CD14-positive monocyte (primary cell): ENCODE results near the gene FOXO4. TPM values are rescaled to one million over a fixed set of nuclear protein-coding genes. Genes with fewer than 3 reads are reported as not detected.

ENCODE experiments used
- DNase-seq, 3 donors: peaks; one replicate each; pipeline ENCODE4 v3.0.0-alpha.2; 2011 to 2022
- H2AFZ ChIP-seq: 2 replicates; pipeline ENCODE4 v1.6.0; 2012; ENCODE audit warnings: mild to moderate bottlenecking, low read depth, low read length, inconsistent platforms; ENCODE audit not compliant: insufficient read depth, poor library complexity, severe bottlenecking
- H3K27ac ChIP-seq, 2 donors: 1 replicate in 1 of 2; 2 replicates in 1 of 2; pipeline ENCODE4 v1.5.1; 2012 to 2013; ENCODE audit warnings: low read length in 2 of 2, control low read depth in 1 of 2, inconsistent platforms in 1 of 2, low read depth in 1 of 2, mild to moderate bottlenecking in 1 of 2
- H3K27me3 ChIP-seq, 2 donors: one replicate each; pipeline versions ENCODE4 v1.6.0 to v1.6.1; 2011 to 2013; ENCODE audit warnings: low read length in 2 of 2; ENCODE audit not compliant: control insufficient read depth in 2 of 2, insufficient read depth in 2 of 2
- H3K36me3 ChIP-seq, 2 donors: replicated peaks in 1 of 2; 1 replicate in 1 of 2; 2 replicates in 1 of 2; pipeline versions ENCODE4 v1.5.1 to v1.6.1; 2012 to 2013; ENCODE audit warnings: low read length in 2 of 2, control low read depth in 1 of 2, inconsistent platforms in 1 of 2, mild to moderate bottlenecking in 1 of 2; ENCODE audit not compliant: insufficient read depth in 2 of 2, control insufficient read depth in 1 of 2
- H3K4me1 ChIP-seq, 2 donors: 1 replicate in 1 of 2; 2 replicates in 1 of 2; pipeline versions ENCODE4 v1.5.1 to v1.6.1; 2012 to 2013; ENCODE audit warnings: low read length in 2 of 2, control low read depth in 1 of 2, inconsistent platforms in 1 of 2, mild to moderate bottlenecking in 1 of 2, moderate library complexity in 1 of 2; ENCODE audit not compliant: insufficient read depth in 2 of 2, control insufficient read depth in 1 of 2
- H3K4me2 ChIP-seq: replicated peaks from 2 replicates; pipeline ENCODE3; 2012; ENCODE audit warnings: low read length, moderate library complexity, mild to moderate bottlenecking; ENCODE audit not compliant: poor library complexity, severe bottlenecking; ENCODE audit errors: extremely low read depth
- H3K4me3 ChIP-seq, 3 experiments: fragments of 200-600 bp in 1 of 3; sonication (generic) in 1 of 3; replicated peaks in 1 of 3; 1 replicate in 2 of 3; 2 replicates in 1 of 3; pipeline ENCODE4 v1.5.1; 2011 to 2013; ENCODE audit warnings: low read length in 3 of 3, mild to moderate bottlenecking in 3 of 3, control low read depth in 2 of 3, low read depth in 2 of 3, inconsistent platforms in 1 of 3, moderate library complexity in 1 of 3
- H3K79me2 ChIP-seq: 2 replicates; pipeline ENCODE4 v1.6.0; 2012; ENCODE audit warnings: mild to moderate bottlenecking, control low read depth, inconsistent platforms, low read length, moderate library complexity; ENCODE audit not compliant: insufficient read depth
- H3K9ac ChIP-seq: 2 replicates; pipeline ENCODE4 v1.6.0; 2017; ENCODE audit warnings: low read length, mild to moderate bottlenecking; ENCODE audit not compliant: insufficient read depth, poor library complexity, severe bottlenecking
- H3K9me3 ChIP-seq, 2 donors: replicated peaks in 1 of 2; 1 replicate in 1 of 2; 2 replicates in 1 of 2; pipeline versions ENCODE4 v1.5.1 to v1.6.1; 2012 to 2013; ENCODE audit warnings: low read length in 2 of 2, control low read depth in 1 of 2; ENCODE audit not compliant: control insufficient read depth in 1 of 2, insufficient read depth in 1 of 2
- H4K20me1 ChIP-seq: 2 replicates; pipeline ENCODE4 v1.6.0; 2012; ENCODE audit warnings: mild to moderate bottlenecking, low read length, control low read depth, moderate library complexity; ENCODE audit not compliant: insufficient read depth
- H3K27ac Mint-ChIP-seq, 7 donors: one replicate each; pipeline ENCODE4 v1.8.0; 2020; ENCODE audit warnings: mild to moderate bottlenecking in 7 of 7, mixed read lengths in 7 of 7, moderate library complexity in 6 of 7, inconsistent platforms in 2 of 7
- H3K27me3 Mint-ChIP-seq, 3 donors: one replicate each; pipeline ENCODE4 v1.8.0; 2021 to 2022; ENCODE audit warnings: low read depth in 3 of 3, mild to moderate bottlenecking in 3 of 3, mixed read lengths in 3 of 3, moderate library complexity in 3 of 3, inconsistent platforms in 1 of 3
- H3K36me3 Mint-ChIP-seq, 2 donors: one replicate each; pipeline ENCODE4 v1.8.0; 2020; ENCODE audit warnings: mixed read lengths in 2 of 2, inconsistent platforms in 1 of 2, mild to moderate bottlenecking in 1 of 2
- H3K4me1 Mint-ChIP-seq: one replicate; pipeline ENCODE4 v1.8.0; 2020; ENCODE audit warnings: mild to moderate bottlenecking, mixed read lengths
- H3K4me3 Mint-ChIP-seq, 2 donors: one replicate each; pipeline ENCODE4 v1.8.0; 2020; ENCODE audit warnings: mild to moderate bottlenecking in 2 of 2, mixed read lengths in 2 of 2, moderate library complexity in 1 of 2
- H3K9me3 Mint-ChIP-seq, 7 donors: one replicate each; pipeline ENCODE4 v1.8.0; 2020 to 2022; ENCODE audit warnings: mixed read lengths in 7 of 7, mild to moderate bottlenecking in 6 of 7, moderate library complexity in 6 of 7, inconsistent platforms in 2 of 7
- CTCF ChIP-seq: fragments of 200-600 bp; IDR thresholded peaks from one replicate; pipeline ENCODE4 v1.8.0; 2022; ENCODE audit warnings: antibody characterized with exemption, mild to moderate bottlenecking
- WGBS: methylation state at CpG from one replicate; pipeline ENCODE4 v1.1.5; 2013; ENCODE audit warnings: missing lambda C conversion rate; ENCODE audit not compliant: insufficient coverage; 5-methylcytosine and 5-hydroxymethylcytosine counted together
- intact Hi-C, 2 donors: fragments of 100-400 bp; cut with micrococcal nuclease; formaldehyde crosslinking; loops; one replicate each; pipeline versions ENCODE4 v1.15.0 to v1.15.1; 2023
- polyA plus RNA-seq, 3 donors: library from polyadenylated mRNA; depleted of rRNA in 1 of 3; unstranded in 2 of 3; stranded (reverse) in 1 of 3; fragments of 300-500 nt in 2 of 3; fragments of >200 nt in 1 of 3; fragmentation: Illumina TruSeq in 2 of 3; gene quantifications; 1 replicate in 2 of 3; 2 replicates in 1 of 3; pipeline ENCODE4 v1.2.3, GENCODE V29; 2012 to 2021

FOXO4 gene
- polyA plus RNA-seq, 3 donors = 1.4 to 9.2 (median 1.5) TPM

DNA sequence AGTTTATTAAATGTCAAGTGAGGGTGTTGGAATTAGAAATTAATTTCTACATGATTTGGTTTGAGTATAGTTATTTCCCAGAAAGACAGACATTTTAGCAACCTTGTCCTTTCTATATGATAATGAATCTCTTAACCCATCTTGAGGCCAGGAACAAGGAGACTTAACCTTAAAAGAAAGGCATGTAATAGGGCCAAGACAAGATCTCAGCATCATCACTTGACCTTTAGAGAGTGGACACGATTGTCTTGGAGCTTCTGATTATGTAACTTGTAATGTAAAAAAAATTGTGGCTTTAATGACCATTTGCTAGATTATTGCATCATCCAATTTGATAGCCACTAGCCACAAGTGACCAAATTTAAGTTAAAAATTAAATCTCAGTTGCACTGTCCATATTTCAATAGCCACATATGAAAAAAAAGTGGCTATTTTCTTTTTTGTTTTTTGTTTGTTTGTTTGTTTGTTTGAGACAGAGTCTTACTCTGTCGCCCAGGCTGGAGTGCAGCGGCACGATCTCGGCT, 13.5 kb upstream of the FOXO4 start:
- no peak for DNase-seq
- H3K27me3 ChIP-seq = no peaks in the 10 kb centered on the region
- H3K4me3 ChIP-seq = no peak overlapping the region
- no peak overlapping the region for H2AFZ ChIP-seq
- no peak for TF ChIP-seq CTCF
- Mint-ChIP-seq H3K4me3 (no peak overlapping the region), H3K36me3 (no peaks in the 10 kb centered on the region), H3K27ac (no peak overlapping the region), H3K27me3 (peaks cover 0 to 6% (median 2%) of the 10 kb centered on the region in 3 donors), H3K4me1 (no peaks in the 10 kb centered on the region), H3K9me3 (peaks cover 0 to 3% (median 0%) of the 10 kb centered on the region in 7 donors)
- no peaks in the 10 kb centered on the region for H3K36me3 ChIP-seq
- intact Hi-C loops = no loop called here
- no peak overlapping the region for H3K27ac ChIP-seq
- H3K9me3 ChIP-seq = no peaks in the 10 kb centered on the region
- no peaks in the 10 kb centered on the region for H3K4me1 ChIP-seq
- no peaks in the 10 kb centered on the region for H4K20me1 ChIP-seq
- H3K79me2 ChIP-seq = no peaks in the 10 kb centered on the region
- WGBS = no CpG with 5 or more reads among the region's 5 CpGs
- H3K9ac ChIP-seq = no peak overlapping the region
- no peak overlapping the region for H3K4me2 ChIP-seq

- H3K4me3 Mint-ChIP-seq = no peak overlapping the region
- no CpG with 5 or more reads among the region's 4 CpGs for WGBS
- Histone ChIP-seq H3K27ac (no peak overlapping the region), H3K4me3 (no peak overlapping the region), H3K4me2 (no peak overlapping the region), H3K36me3 (no peaks in the 10 kb centered on the region), H3K4me1 (no peaks in the 10 kb centered on the region), H3K27me3 (no peaks in the 10 kb centered on the region), H3K9ac (no peak overlapping the region), H2AFZ (no peak overlapping the region), H3K9me3 (no peaks in the 10 kb centered on the region), H3K79me2 (no peaks in the 10 kb centered on the region), H4K20me1 (no peaks in the 10 kb centered on the region)
- peaks cover 0 to 6% (median 2%) of the 10 kb centered on the region in 3 donors for H3K27me3 Mint-ChIP-seq
- no peaks in the 10 kb centered on the region for H3K36me3 Mint-ChIP-seq
- no peak overlapping the region for H3K27ac Mint-ChIP-seq
- intact Hi-C loops = no loop called here
- no peak for DNase-seq
- H3K4me1 Mint-ChIP-seq = no peaks in the 10 kb centered on the region
- peaks cover 0 to 3% (median 0%) of the 10 kb centered on the region in 7 donors for H3K9me3 Mint-ChIP-seq
- no peak for TF ChIP-seq CTCF
Measured at GRCh38 chrX:71082822-71083221, 12.8 kb upstream of the FOXO4 start.
